Hematopoietic multipotent progenitor cell treated with erythropoietin and hydrocortisone succinate and interleukin-3 and kit ligand, for 4 days (in vitro differentiated cells): ENCODE data around the gene RACGAP1.

Source experiments
- DNase-seq: peaks from one replicate; pipeline ENCODE4 v3.0.0-alpha.2; 2015

Gene RACGAP1

GRCh38 chr12:49967042-49967776, 58.1 kb downstream of the RACGAP1 start:
- peak; percentile 92 for DNase-seq

- no peak for DNase-seq
These were observed 58.7 kb downstream of the RACGAP1 start for GRCh38 chr12:49966511-49967041.

GRCh38 chr12:49965836-49966235, 59.5 kb downstream of the RACGAP1 start:
- no peak for DNase-seq

GRCh38 chr12:49964849-49965624, 60.3 kb downstream of the RACGAP1 start:
- no peak for DNase-seq

- no peak for DNase-seq
These were observed 61.1 kb downstream of the RACGAP1 start for GRCh38 chr12:49963976-49964815.

- no peak for DNase-seq
These were observed 62.2 kb downstream of the RACGAP1 start for GRCh38 chr12:49962861-49963765.

- DNase-seq = no peak
These were observed 63.1 kb downstream of the RACGAP1 start for GRCh38 chr12:49961993-49962764.

GRCh38 chr12:49961111-49961922, 64.0 kb downstream of the RACGAP1 start, which contains the start of gene AQP5:
Gene AQP5 (plus strand): TSS chr12:49961872. CDS start chr12:49962018, 146 bp downstream.
- DNase-seq = no peak

GRCh38 chr12:49960474-49961110, 64.7 kb downstream of the RACGAP1 start:
- DNase-seq = no peak

GRCh38 chr12:49959685-49960473, 65.4 kb downstream of the RACGAP1 start:
- no peak for DNase-seq

- no peak for DNase-seq
These were observed 67.7 kb downstream of the RACGAP1 start for GRCh38 chr12:49957570-49957967.

GRCh38 chr12:49956663-49957569, 68.4 kb downstream of the RACGAP1 start:
- no peak for DNase-seq

- DNase-seq = no peak
These were observed 69.2 kb downstream of the RACGAP1 start for GRCh38 chr12:49955899-49956662.

- peak; percentile 36 for DNase-seq
These were observed 70.1 kb downstream of the RACGAP1 start for GRCh38 chr12:49954863-49955830.
